Right renal cortex interstitium (tissue), 3 donors: Measurements from ENCODE around the gene ZBTB7B. TPM values are rescaled to one million over a fixed set of nuclear protein-coding genes. Genes with fewer than 3 reads are reported as not detected.

Source experiments
- DNase-seq, 3 donors: peaks; one replicate each; pipeline ENCODE4 v3.0.0-alpha.2; 2013; ENCODE audit warnings: low read depth in 3 of 3, low spot score in 2 of 3
- polyA plus RNA-seq, 3 donors: library from polyadenylated mRNA; unstranded; fragments of 120-200 nt; gene quantifications; one replicate each; pipeline ENCODE4 v1.2.1, GENCODE V29; 2013; ENCODE audit not compliant: insufficient read length in 3 of 3

ZBTB7B gene
- 10 to 100 TPM in 2 of 3 donors, 1 to 10 TPM in 1; 10.0 to 13.8 (median 11.5) TPM for polyA plus RNA-seq

GRCh38 chr1:155002464-155003226, at the start of gene ZBTB7B:
Gene ZBTB7B (plus strand): TSS chr1:155002802. CDS start chr1:155014661, 11,859 bp downstream.
- no peak for DNase-seq

- no peak for DNase-seq
These were observed 49.0 kb upstream of the ZBTB7B start for GRCh38 chr1:154953611-154954038.

DNA sequence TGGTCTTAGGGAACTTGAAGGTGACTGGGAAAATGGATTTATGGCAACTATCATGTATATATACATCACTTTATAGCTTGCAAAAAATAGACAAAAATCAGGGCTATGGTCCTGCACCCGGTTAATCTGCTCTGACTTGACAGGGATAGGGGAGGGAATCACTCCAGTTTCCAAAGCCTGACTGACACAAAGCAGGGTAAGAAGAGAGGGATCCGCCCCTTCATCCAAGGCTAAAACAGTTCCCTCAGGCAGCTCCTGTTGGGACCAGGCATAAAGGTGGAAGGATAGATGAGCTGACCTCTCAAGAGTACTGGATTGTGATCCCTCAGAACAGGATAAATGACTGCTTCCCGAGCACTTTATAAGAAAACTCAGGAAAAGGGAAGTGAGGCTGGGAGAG, 48.1 kb upstream of the ZBTB7B start:
- DNase-seq: no peak

DNA sequence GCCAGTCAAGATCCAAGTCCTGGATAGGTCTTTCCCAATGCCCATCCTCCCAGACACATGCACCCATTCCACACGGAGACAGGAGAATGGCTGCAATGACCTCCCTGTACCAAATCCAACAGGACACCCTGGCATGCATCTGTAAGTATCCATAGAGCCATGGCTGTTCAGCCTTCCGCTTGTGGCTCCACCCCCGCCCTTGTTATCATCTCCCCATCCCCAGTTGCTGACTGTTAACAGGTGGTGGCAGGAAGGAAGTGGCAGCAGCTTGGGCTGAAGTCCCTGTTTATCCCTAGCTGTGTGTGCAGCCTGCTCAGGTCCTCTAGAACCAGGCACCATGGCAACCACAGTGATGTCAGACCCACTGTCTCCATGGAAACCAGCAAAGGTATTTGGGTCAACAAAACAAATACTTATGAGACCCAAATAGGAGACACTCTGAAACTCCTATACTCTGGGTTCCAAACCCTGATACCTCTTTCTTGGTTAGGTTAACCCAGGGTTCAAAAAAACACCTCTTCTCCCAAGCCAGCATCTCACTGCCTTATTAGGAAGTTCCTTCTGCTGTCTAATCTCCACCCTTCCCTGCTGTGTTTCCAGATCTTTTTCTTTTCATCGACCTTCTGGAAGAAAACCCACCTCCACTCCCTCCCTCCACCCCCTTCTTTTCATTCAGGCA, 47.4 kb upstream of the ZBTB7B start:
- DNase-seq: peak in 1 of 3 donors; percentile 61

GRCh38 chr1:154955718-154956543, 46.7 kb upstream of the ZBTB7B start, which contains the start of gene PBXIP1:
Gene PBXIP1 (minus strand): TSS chr1:154956099. CDS start chr1:154953721, 2,378 bp downstream.
- peak; percentile 94 to 98 (median 94) for DNase-seq

DNA sequence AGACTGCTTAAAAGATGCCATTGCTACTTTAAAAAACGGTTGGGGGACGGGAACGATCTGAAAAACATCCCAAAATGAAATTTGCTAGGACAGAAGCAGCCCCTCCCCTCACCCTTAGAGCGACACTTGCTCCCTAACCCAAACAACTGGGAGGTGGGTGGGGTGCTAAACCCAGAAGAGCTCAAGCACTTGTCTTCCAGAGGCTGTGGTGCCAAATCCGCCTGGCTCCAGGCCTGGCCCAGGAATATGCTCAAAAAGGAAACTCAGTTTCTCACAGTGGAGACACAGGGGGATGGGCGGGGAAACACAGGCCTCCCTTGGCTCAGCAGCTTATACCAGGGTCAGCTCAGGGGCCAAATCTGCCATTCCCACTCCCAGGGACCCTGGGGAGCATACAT, 46.1 kb upstream of the ZBTB7B start:
- DNase-seq: no peak

GRCh38 chr1:154957091-154957657, 45.4 kb upstream of the ZBTB7B start:
- DNase-seq: no peak

GRCh38 chr1:154958036-154958435, 44.6 kb upstream of the ZBTB7B start:
- no peak for DNase-seq

DNA sequence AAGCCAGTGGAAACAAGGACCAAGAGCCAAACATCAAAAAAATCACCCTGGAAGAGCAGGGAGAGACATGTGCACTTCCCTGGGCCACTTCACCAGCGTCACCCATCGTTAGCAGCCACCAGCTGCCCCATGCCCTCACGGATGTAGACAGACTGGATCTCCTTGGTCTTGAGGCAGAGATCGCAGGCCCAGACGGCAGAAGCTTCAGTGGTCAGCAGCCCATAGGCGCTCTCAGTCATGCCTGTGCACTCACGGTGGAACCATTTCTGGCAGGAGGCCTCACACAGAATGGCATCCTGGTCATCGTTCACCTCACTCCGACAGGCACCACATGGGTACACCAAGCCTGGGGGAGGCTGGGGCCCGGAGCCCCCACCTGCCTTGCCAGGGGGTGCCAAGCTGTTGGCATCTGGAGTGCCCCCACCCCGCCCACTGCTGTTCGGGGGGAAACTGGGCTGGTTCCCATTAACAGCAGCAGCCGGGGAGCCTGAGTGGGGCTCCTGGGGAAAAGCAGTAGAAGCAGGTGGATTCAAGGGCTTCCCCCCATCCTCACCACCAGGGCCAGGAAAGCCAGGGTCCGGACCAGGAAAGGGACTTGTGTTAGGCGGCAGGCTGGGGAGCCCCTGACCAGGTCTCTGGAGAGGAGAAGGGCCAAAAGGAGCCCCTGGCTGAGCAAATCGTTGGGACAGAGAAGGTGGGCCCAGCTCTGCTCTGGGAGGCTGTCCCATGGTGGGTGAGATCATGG, 43.7 kb upstream of the ZBTB7B start:
- DNase-seq: no peak

DNA sequence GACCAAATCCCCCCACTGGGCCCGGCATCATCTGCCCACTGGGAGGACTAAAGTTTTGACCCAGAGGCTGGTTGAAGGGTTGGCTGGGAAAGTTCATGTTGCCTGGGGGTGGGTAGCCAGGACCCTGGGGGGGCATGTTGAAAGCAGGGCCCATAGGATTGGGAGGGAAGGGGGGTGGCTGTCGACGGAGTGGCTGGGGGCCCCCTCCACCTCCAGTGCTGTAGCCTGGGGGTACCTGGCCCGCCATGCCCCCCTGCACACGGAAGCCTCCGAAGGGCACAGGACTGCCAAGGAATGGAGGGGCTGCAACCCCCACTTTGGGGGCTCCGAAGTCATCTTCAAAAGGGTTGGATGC, 43.2 kb upstream of the ZBTB7B start:
- DNase-seq: no peak

- no peak for DNase-seq
These were observed 42.0 kb upstream of the ZBTB7B start for GRCh38 chr1:154960446-154961136.

DNA sequence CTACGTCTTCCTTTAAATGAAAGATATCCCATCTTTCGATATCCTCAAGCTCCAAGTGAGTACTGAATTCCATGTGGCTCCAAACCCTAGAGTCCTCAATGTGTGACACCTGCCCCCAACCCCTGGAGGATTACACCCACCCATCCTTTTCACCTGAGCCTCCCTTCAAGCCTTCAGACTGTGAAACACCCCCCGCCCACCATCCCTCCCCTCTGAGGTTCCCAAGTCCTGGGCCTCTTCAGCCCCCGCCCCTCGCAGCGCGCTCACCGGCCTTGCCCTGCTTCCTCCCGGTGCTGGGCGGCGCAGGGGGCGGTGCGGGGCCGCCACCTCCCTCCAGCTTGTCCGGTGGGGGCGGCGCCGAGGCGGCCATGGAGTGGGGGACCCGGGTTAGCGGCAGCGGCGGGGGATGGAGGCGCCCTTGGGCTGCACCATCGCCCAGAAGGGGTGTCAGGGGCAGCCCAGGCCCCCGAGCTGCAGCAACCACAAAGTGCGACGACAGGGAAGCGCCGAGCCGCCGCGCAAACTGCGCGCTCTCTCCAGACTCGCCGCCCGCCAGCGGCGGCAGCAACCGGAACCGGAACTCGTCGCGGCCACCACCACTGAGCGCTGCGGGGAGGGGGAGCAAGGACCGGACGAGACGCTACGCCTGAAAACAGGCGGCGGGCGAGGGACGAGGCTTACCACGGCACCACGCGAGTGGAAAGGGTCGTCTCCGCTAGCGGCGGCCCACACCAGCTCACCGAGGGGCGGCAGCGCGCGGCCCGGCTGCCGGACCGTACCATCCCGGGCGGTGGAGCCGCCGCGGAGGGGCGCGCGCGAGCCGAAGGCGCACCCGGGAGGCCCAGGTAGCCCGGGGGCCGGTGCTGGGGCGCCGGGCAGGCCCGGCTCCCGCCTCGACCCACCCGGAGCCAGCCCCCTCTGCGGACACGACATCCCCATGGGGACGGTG, 41.1 kb upstream of the ZBTB7B start, which contains the start of gene PYGO2:
PYGO2 (minus strand) TSS at position 576 of the 949 bp plus-strand sequence; CDS start at position 370, 206 bp downstream.
- DNase-seq: no peak

DNA sequence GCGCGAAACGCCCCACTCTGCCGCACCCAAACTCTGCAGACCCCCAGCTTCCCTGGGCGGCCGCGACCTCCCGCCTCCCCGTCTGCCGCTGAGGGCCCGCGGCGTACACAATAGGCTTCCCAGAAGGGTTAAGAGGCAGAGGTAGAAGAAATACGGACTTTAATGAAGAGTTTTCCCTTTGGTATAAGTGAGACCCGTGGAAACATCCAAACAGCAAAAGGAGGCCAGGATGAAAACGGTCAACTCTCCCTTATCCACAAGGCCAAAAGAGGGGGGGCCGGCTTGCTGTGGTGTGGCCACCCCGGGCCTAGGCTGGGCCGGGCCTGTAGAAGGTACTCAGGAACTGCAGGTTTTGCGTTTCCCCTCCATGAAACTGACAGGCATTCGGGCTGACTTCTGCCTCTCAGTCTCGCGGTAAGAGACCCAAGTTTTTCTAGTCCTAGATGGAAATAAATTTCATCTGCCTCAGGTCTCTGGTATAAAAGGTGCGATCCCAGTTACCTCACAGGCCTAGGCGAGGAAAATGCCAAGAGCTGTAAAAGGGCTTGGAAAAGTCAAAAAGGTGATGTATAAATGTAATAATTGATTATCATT, 40.3 kb upstream of the ZBTB7B start:
- DNase-seq: no peak

DNA sequence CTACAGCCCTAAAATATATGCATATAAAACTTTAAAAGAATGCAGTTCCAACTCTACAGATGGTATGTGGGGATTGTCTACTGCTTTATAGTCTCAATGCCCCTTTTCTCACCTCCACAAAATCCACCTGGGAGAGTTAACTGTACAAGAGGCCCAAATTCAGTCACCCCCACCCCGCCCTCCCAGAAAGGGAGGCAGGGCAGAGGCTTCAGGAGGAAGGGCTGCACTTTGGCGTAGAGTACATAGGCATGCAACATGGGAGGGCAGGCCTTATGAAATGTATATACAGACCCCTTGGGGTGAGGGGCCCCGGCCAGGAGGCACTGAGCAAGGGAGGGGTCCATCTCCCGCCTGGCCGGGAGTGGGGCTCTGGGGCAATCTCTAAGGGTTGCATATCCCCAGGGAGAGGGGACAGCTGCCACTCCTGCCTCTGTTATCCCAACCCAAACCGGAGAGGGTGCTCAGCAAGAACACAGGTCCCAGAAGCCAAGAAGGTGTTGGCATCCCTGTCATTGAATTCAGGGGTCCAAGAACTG, 39.7 kb upstream of the ZBTB7B start:
- no peak for DNase-seq

GRCh38 chr1:154963643-154964042, 39.0 kb upstream of the ZBTB7B start:
- no peak for DNase-seq

- DNase-seq: no peak
These were observed 38.2 kb upstream of the ZBTB7B start for GRCh38 chr1:154964359-154964758.

DNA sequence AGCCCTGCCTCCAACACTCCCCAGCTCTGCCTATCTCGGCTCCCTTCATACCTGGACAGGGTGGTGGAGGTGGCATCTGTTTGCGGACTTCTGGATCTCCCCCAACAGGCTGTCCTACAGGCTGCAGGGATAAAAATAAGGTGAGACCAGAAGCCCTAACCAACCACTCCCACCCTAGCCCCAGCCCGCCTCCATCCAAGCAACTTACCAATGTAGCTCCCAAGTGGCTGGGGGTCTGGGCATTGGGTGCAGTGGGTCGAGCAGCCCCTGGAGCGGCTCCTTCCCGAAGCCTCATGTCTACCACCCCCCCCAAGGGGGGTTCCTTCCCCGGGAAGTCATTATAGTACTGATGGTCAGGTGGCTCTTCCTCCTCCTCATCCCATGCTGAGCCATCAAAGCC, 36.5 kb upstream of the ZBTB7B start:
- DNase-seq: no peak
